ENCODE data around the gene NDEL1.

Gene NDEL1

DNA sequence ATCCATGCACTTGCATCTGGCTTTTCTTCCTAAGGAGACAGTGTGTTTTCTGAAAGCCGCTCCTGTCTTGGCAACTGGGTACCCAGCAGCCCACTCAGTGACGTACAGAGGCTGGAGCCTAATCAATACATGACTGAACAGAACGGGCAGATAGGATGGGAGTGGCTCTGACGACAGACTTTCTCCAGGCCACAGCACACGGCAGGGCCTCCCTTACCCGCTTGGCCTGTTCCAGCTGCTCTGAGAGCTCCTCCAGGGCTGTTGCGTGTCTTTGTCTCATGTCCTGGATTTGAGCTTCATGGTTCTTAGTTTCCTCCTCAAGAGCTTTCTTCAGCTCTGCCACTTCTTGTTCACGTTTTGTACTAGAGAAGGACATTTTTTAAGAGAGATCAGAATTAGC, 64.9 kb downstream of the NDEL1 start:
- H3K4me3 ChIP-seq: no peak overlapping the region
- H3K36me3 ChIP-seq: peaks cover 75 to 82% (median 80%) of the 10 kb centered on the region in 3 donors
- H3K27ac ChIP-seq: peak overlapping the region; percentile 24 to 49
- H3K27me3 ChIP-seq: no peaks in the 10 kb centered on the region
- TF ChIP-seq, protein P1, sequence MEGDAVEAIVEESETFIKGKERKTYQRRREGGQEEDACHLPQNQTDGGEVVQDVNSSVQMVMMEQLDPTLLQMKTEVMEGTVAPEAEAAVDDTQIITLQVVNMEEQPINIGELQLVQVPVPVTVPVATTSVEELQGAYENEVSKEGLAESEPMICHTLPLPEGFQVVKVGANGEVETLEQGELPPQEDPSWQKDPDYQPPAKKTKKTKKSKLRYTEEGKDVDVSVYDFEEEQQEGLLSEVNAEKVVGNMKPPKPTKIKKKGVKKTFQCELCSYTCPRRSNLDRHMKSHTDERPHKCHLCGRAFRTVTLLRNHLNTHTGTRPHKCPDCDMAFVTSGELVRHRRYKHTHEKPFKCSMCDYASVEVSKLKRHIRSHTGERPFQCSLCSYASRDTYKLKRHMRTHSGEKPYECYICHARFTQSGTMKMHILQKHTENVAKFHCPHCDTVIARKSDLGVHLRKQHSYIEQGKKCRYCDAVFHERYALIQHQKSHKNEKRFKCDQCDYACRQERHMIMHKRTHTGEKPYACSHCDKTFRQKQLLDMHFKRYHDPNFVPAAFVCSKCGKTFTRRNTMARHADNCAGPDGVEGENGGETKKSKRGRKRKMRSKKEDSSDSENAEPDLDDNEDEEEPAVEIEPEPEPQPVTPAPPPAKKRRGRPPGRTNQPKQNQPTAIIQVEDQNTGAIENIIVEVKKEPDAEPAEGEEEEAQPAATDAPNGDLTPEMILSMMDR (IDR thresholded peaks at IDR 0.05): no peak
- H3K4me1 ChIP-seq: peaks cover 0 to 21% (median 6%) of the 10 kb centered on the region in 4 donors
- no peak for DNase-seq
- intact Hi-C loops (cut with DNase I; ENCODE audit: low total_unique reads): loop anchor here (10.0 kb wide), 1 partner anchor 46 kb away; no protein-coding TSS in a partner anchor
- H3K9me3 ChIP-seq: no peaks in the 10 kb centered on the region

DNA sequence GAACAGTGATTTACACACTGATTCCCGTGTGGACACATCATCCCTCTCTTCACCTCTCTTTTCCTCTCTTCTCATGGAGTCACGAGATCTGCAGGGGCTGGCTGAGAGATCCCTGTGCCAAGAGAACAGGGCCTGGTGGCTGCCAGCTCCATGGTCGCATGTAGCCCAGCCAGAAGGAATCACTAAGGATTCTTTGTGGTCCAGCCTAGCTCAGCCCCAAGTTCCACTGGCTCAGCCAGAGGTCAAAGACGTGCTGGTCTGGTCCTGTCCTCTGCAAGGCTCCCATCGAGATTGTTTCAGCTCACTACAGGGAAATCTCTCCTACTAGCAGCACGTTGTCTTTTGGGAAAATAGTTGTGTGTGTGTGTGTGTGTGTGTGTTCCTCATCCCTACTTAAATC, 66.4 kb downstream of the NDEL1 start:
- DNase-seq: no peak
- Histone ChIP-seq H3K36me3 (peaks cover 75 to 82% (median 80%) of the 10 kb centered on the region in 3 donors), H3K9me3 (no peaks in the 10 kb centered on the region), H3K27ac (peak overlapping the region; percentile 1 to 49), H3K4me3 (no peak overlapping the region), H3K27me3 (no peaks in the 10 kb centered on the region), H3K4me1 (peaks cover 0 to 21% (median 6%) of the 10 kb centered on the region in 4 donors)
- intact Hi-C loops (cut with DNase I; ENCODE audit: low total_unique reads): loop anchor here (10.0 kb wide), 1 partner anchor 47 kb away; no protein-coding TSS in a partner anchor
- TF ChIP-seq, protein P1 (IDR thresholded peaks at IDR 0.05): no peak

- Histone ChIP-seq H3K4me3 (no peak overlapping the region), H3K27me3 (no peaks in the 10 kb centered on the region), H3K27ac (peak overlapping the region; percentile 46 to 47), H3K4me1 (peaks cover 0 to 21% (median 6%) of the 10 kb centered on the region in 4 donors), H3K9me3 (no peaks in the 10 kb centered on the region), H3K36me3 (peaks cover 79 to 82% (median 81%) of the 10 kb centered on the region in 3 donors)
- intact Hi-C loops (cut with DNase I; ENCODE audit: low total_unique reads): loop anchor here (10.0 kb wide), 1 partner anchor 49 kb away; no protein-coding TSS in a partner anchor
- peak; percentile 50 to 74 for DNase-seq
- TF ChIP-seq, protein P1 (IDR thresholded peaks at IDR 0.05): no peak
These were observed 67.7 kb downstream of the NDEL1 start for GRCh38 chr17:8503368-8503767.

- intact Hi-C loops (cut with DNase I; ENCODE audit: low total_unique reads): loop anchor here (10.0 kb wide), 1 partner anchor 49 kb away; no protein-coding TSS in a partner anchor
- Histone ChIP-seq H3K4me1 (peaks cover 0 to 21% (median 6%) of the 10 kb centered on the region in 4 donors), H3K27me3 (no peaks in the 10 kb centered on the region), H3K27ac (peak overlapping the region; percentile 46 to 47), H3K9me3 (no peaks in the 10 kb centered on the region), H3K4me3 (no peak overlapping the region), H3K36me3 (peaks cover 79 to 82% (median 81%) of the 10 kb centered on the region in 3 donors)
- no peak for DNase-seq
- TF ChIP-seq, protein P1 (IDR thresholded peaks at IDR 0.05): no peak
These were observed 68.1 kb downstream of the NDEL1 start for GRCh38 chr17:8503807-8504206.

- Histone ChIP-seq H3K27me3 (no peaks in the 10 kb centered on the region), H3K36me3 (peaks cover 79 to 82% (median 81%) of the 10 kb centered on the region in 3 donors), H3K4me1 (peaks cover 0 to 21% (median 6%) of the 10 kb centered on the region in 4 donors), H3K4me3 (no peak overlapping the region), H3K9me3 (no peaks in the 10 kb centered on the region), H3K27ac (peak overlapping the region; percentile 46 to 47)
- no peak for DNase-seq
- TF ChIP-seq, protein P1 (IDR thresholded peaks at IDR 0.05): no peak
- intact Hi-C loops (cut with DNase I; ENCODE audit: low total_unique reads): loop anchor here (10.0 kb wide), 1 partner anchor 50 kb away; no protein-coding TSS in a partner anchor
These were observed 69.0 kb downstream of the NDEL1 start for GRCh38 chr17:8504460-8505207.
